ENCODE measurements around the gene SPPL2B. TPM values are rescaled to one million over a fixed set of nuclear protein-coding genes. Genes with fewer than 3 reads are reported as not detected.
A peak's percentile ranks its signal among the peaks of the same experiment; 100 is the strongest.

SPPL2B gene
- total and polyA plus RNA-seq, 9 of the 15 experiments (the other 6 are each of a cell fraction or from before 2014, with no cell fraction given): 0.20 to 81.2 (median 15.1) TPM

DNA sequence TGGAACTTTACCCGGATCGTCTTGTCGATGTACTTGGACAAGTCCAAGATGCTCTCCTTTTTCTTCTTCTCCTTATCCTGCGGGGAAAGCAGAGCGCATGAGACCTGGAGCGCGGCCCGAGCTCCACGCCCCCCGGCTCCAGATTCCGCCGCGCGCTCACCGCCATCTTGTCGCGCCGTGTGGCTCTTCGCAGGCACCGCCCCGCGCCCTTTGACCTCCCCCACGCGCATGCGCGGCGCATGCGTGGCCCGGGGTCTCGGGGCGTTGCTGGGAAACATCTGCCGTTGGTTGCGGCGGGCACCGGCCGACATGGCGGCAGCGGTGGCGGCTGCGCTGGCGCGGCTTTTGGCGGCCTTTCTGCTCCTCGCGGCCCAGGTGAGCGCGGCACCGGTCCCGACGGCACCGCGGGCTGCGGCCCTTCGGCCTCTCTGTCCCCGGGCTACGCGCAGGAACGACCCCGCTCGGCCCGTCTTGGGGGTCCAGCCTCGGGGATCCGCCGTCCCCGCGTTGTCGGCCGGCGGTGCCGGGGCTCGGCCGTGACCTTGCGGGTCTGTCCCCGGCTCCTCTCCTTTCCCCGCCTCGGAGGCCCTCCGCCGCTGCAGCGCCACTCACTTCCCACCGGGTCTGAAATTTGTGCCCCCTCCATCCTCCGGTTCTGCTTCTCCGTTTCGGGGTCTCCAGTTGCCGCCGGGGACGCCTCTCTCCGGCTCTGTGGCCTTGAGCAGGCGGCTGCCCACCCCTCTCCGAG is at the start of gene SPPL2B, which contains the start of gene LSM7 (continued):
- TF ChIP-seq AFF4 (CRISPR knock-in tag; IDR thresholded peaks at IDR 0.05) (no peak), MBD2 (IDR thresholded peaks at IDR 0.05; ENCODE audit: borderline replicate concordance, low read depth) (peak; percentile 65; the same call in 1 of the 2 replicates), PTBP1 (IDR thresholded peaks at IDR 0.05; ENCODE audit: low read depth, low read length) (no peak), BRD9 (IDR thresholded peaks at IDR 0.05; ENCODE audit: low read depth, partially characterized antibody) (no peak), TGIF2 (CRISPR knock-in tag; IDR thresholded peaks at IDR 0.05) (no peak), ZNF830 (CRISPR knock-in tag; IDR thresholded peaks at IDR 0.05) (no peak), FOXJ3 (CRISPR knock-in tag; IDR thresholded peaks at IDR 0.05) (no peak), ZNF146 (CRISPR knock-in tag; IDR thresholded peaks at IDR 0.05; ENCODE audit: unreplicated experiment) (no peak), GATAD2B (IDR thresholded peaks at IDR 0.05; ENCODE audit: borderline replicate concordance) (peak; percentile 67; the same call in 1 of the 2 replicates), TOE1 (IDR thresholded peaks at IDR 0.05; ENCODE audit: borderline replicate concordance) (no peak), TOE1 (CRISPR knock-in tag; IDR thresholded peaks at IDR 0.05; ENCODE audit: borderline replicate concordance, low read depth) (no peak), ZFP1 (CRISPR knock-in tag; IDR thresholded peaks at IDR 0.05) (no peak), E2F6 (IDR thresholded peaks at IDR 0.05; ENCODE audit: borderline replicate concordance in 1 of 2, extremely low read depth in 1 of 2, insufficient read depth in 1 of 2, insufficient read length in 1 of 2, low read depth in 1 of 2, low read length in 1 of 2, poor library complexity in 1 of 2, severe bottlenecking in 1 of 2) (peak; percentile 34 to 51), MLLT1 (IDR thresholded peaks at IDR 0.05) (peak in 1 of 2 experiments; percentile 4; a peak in 1 of 4 replicates), HCFC1 (IDR thresholded peaks at IDR 0.05; ENCODE audit: low read depth, low read length) (peak; percentile 71), ERF (CRISPR knock-in tag; IDR thresholded peaks at IDR 0.05) (no peak), SNRNP70 (optimal IDR thresholded peaks at IDR 0.05; ENCODE audit: low read depth, low read length) (no peak), ILF3 (IDR thresholded peaks at IDR 0.05; ENCODE audit: borderline replicate concordance) (0 out of 2 replicates have a peak, but pooled peaks have one; percentile 56)

All from K562 (cell line).